Measurements from ENCODE around the gene BCLAF1.

GRCh38 chr6:136213012-136213539 is 76.6 kb downstream of the BCLAF1 start:
- TF ChIP-seq CTCF (IDR thresholded peaks at IDR 0.05; ENCODE audit: low read length), result no peak
- TF ChIP-seq EZH2 (optimal IDR thresholded peaks at IDR 0.05; ENCODE audit: low read depth, low read length), result no peak
- TF ChIP-seq EZH2phosphoT487 (IDR thresholded peaks at IDR 0.05; ENCODE audit: low read length), result no peak

Data from MM.1S (cell line).